Heart right ventricle (tissue), 16 donors: ENCODE measurements around the gene DNM3. TPM values are rescaled to one million over a fixed set of nuclear protein-coding genes. Genes with fewer than 3 reads are reported as not detected.

Experiments used
- ATAC-seq, 8 donors: fragments of 200-7000 bp; cut with Tn5 transposase; one replicate each; pipeline ENCODE4 v1.9.1; 2020; ENCODE audit warnings: mild to moderate bottlenecking in 8 of 8, moderate library complexity in 8 of 8, moderate number of reproducible peaks in 1 of 8
- DNase-seq, 2 donors: peaks; one replicate each; pipeline ENCODE4 v3.0.0-alpha.2; 2020
- H3K27ac ChIP-seq, 10 donors: fragments of 200-600 bp; sonication (generic) in 2 of 10; one replicate each; pipeline versions ENCODE4 v1.5.0 to v1.8.0; 2020 to 2022; ENCODE audit warnings: mild to moderate bottlenecking in 3 of 10
- H3K27me3 ChIP-seq, 7 donors: fragments of 200-600 bp; one replicate each; pipeline ENCODE4 v1.8.0; 2021 to 2022; ENCODE audit warnings: mild to moderate bottlenecking in 2 of 7
- H3K36me3 ChIP-seq, 9 donors: fragments of 200-600 bp; sonication (generic) in 1 of 9; one replicate each; pipeline versions ENCODE4 v1.5.0 to v1.8.0; 2020 to 2022; ENCODE audit warnings: mild to moderate bottlenecking in 2 of 9
- H3K4me1 ChIP-seq, 9 donors: fragments of 200-600 bp; sonication (generic) in 1 of 9; one replicate each; pipeline versions ENCODE4 v1.5.0 to v1.8.0; 2020 to 2022; ENCODE audit warnings: mild to moderate bottlenecking in 4 of 9
- H3K4me3 ChIP-seq, 10 donors: fragments of 200-600 bp; sonication (generic) in 2 of 10; one replicate each; pipeline versions ENCODE4 v1.5.0 to v1.8.0; 2020 to 2022; ENCODE audit warnings: mild to moderate bottlenecking in 7 of 10, moderate library complexity in 2 of 10
- H3K9me3 ChIP-seq, 11 donors: fragments of 200-600 bp in 10 of 11; sonication (generic) in 2 of 11; one replicate each; pipeline versions ENCODE4 v1.5.0 to v1.8.0; 2013 to 2022; ENCODE audit warnings: mild to moderate bottlenecking in 2 of 11, control low read depth in 1 of 11, moderate library complexity in 1 of 11
- CTCF ChIP-seq, 9 donors: fragments of 200-600 bp; sonication (generic) in 2 of 9; IDR thresholded peaks; one replicate each; pipeline versions ENCODE4 v1.5.0 to v1.8.0; 2021 to 2022; ENCODE audit warnings: antibody characterized with exemption in 9 of 9, mild to moderate bottlenecking in 5 of 9, moderate library complexity in 1 of 9
- WGBS, 2 donors: extraction: QIAGEN DNeasy Blood & Tissue Kit; methylation state at CpG; one replicate each; pipeline ENCODE4 v1.1.7; 2013; ENCODE audit warnings: inconsistent platforms in 1 of 2; 5-methylcytosine and 5-hydroxymethylcytosine counted together
- intact Hi-C, 10 donors: fragments of 100-400 bp; cut with DNase I; formaldehyde crosslinking; loops; one replicate each; pipeline versions ENCODE4 v1.11.1 to v1.14.2; 2022
- polyA plus RNA-seq, 2 donors: library from polyadenylated mRNA; stranded (reverse); fragments of 200-250 nt; gene quantifications; one replicate each; pipeline ENCODE4 v1.2.3, GENCODE V29; 2013
- total RNA-seq, 10 donors: library from RNA; stranded (reverse); fragmentation: NEBNext Ultra II Directional in 3 of 10; extraction: Animal tissue kit (Norgen Biotek cat#: 25700) in 3 of 10; gene quantifications; one replicate each; pipeline versions ENCODE4 v1.2.1 to v1.2.4, GENCODE V29; 2021 to 2023
- donor health status: Arrhythmogenic right ventricular cardiomyopathy.
- donor health status: ischemic (EF 13 %, LVEDD 7.1; RV severe dilation, severe dysfunction).
- donor health status: healthy with polysubstance abuse.
- donor health status: DM: no; HTN: yes; CAD: no.
- donor health status: DM: no; HTN: no; CAD: no.
- donor health status: ischemic (EF 25% LVEDD 6.9; RV normal size, moderate dysfunction).
- donor health status: ischemic (EF 25% LVEDD 5.7; RV mildly dilated, moderate dysfunction).
- donor health status: healthy.
- donor health status: DM: yes; HTN: yes; CAD: no.
- donor health status: Ischemic cardiomyopathy.
- donor health status: ischemic (EF 35%, LVEDD 5.7; RV mildly dilated, moderate dysfunction).
- donor health status: nonischemic (EF 11% LVEDD 7.7; RV severe dilation, severe dysfunction).
- donor health status: DM: yes; HTN: yes; CAD: no.
- donor health status: PGD.
- donor health status: ischemic (EF 29% LVEDD 5.4; RV normal size, mild dysfunction).
- donor health status: nonischemic (EF 23%, LVEDD 6.1; RV moderate dilation, normal function).

Gene DNM3
- total and polyA plus RNA-seq, 12 donors = 0.77 to 2.8 (median 2.2) TPM

GRCh38 chr1:171911506-171911905 is 70.2 kb downstream of the DNM3 start:
- H3K4me3 ChIP-seq = no peak overlapping the region
- H3K36me3 ChIP-seq = no peaks in the 10 kb centered on the region
- no peak for DNase-seq
- 84 to 91% methylated on average over 8 of the region's 8 CpGs for WGBS, 2 donors
- H3K27me3 ChIP-seq = no peaks in the 10 kb centered on the region
- no peaks in the 10 kb centered on the region for H3K9me3 ChIP-seq
- no peak overlapping the region for H3K27ac ChIP-seq
- ATAC-seq = no peak
- peaks cover 0 to 26% (median 19%) of the 10 kb centered on the region in 9 donors for H3K4me1 ChIP-seq
- intact Hi-C loops = no loop called here
- TF ChIP-seq CTCF (IDR thresholded peaks at IDR 0.05) = no peak

- DNase-seq (no peak), ATAC-seq (no peak)
- H3K27me3 ChIP-seq = no peaks in the 10 kb centered on the region
- H3K4me3 ChIP-seq = no peak overlapping the region
- intact Hi-C loops = no loop called here
- WGBS, 2 donors = 60 to 72% methylated on average over 2 of the region's 2 CpGs
- H3K9me3 ChIP-seq = no peaks in the 10 kb centered on the region
- H3K4me1 ChIP-seq = peaks cover 0 to 26% (median 19%) of the 10 kb centered on the region in 9 donors
- no peak for TF ChIP-seq CTCF (IDR thresholded peaks at IDR 0.05)
- peak overlapping the region in 1 of 10 donors; percentile 2 for H3K27ac ChIP-seq
- no peaks in the 10 kb centered on the region for H3K36me3 ChIP-seq
These were observed 71.3 kb downstream of the DNM3 start for GRCh38 chr1:171912509-171913175.

GRCh38 chr1:171913385-171913784 is 72.1 kb downstream of the DNM3 start:
- Histone ChIP-seq H3K4me1 (peaks cover 0 to 26% (median 19%) of the 10 kb centered on the region in 9 donors), H3K36me3 (no peaks in the 10 kb centered on the region), H3K4me3 (no peak overlapping the region), H3K27ac (peak overlapping the region in 3 of 10 donors; percentile 2 to 51 (median 49)), H3K9me3 (no peaks in the 10 kb centered on the region), H3K27me3 (no peaks in the 10 kb centered on the region)
- no peak for TF ChIP-seq CTCF (IDR thresholded peaks at IDR 0.05)
- intact Hi-C loops = no loop called here
- WGBS, 2 donors = 14 to 21% methylated on average over 2 of the region's 2 CpGs
- DNase-seq (peak in 1 of 2 donors; percentile 47), ATAC-seq (peak in 6 of 8 donors; percentile 58 to 88 (median 77))

GRCh38 chr1:171916315-171916771 is 75.0 kb downstream of the DNM3 start:
- DNase-seq (no peak), ATAC-seq (no peak)
- H3K27me3 ChIP-seq = no peaks in the 10 kb centered on the region
- H3K4me1 ChIP-seq = peaks cover 0 to 32% (median 19%) of the 10 kb centered on the region in 9 donors
- no peaks in the 10 kb centered on the region for H3K36me3 ChIP-seq
- no peak for TF ChIP-seq CTCF (IDR thresholded peaks at IDR 0.05)
- 71 to 72% methylated on average over 3 of the region's 3 CpGs for WGBS, 2 donors
- H3K9me3 ChIP-seq = no peaks in the 10 kb centered on the region
- intact Hi-C loops = no loop called here
- no peak overlapping the region for H3K4me3 ChIP-seq
- no peak overlapping the region for H3K27ac ChIP-seq
